SKM-1 treated with dmso at 0.1 percent for 144 hours (cell line): ENCODE data around the gene WDPCP.
"Not testable (repeated sequence)": the region's sequence is repeated elsewhere in the genome, so short reads cannot be mapped to it uniquely, and the experiment has no call there.

Source experiments
- DNase-seq: peaks from one replicate; lab custom pipeline; 2025; ENCODE audit not compliant: unreplicated experiment; lab: John Stamatoyannopoulos, UW

Gene WDPCP

GRCh38 chr2:63378589-63378988 is 209.7 kb downstream of the WDPCP start:
- DNase-seq: no peak

- DNase-seq: no peak
These were observed 213.9 kb downstream of the WDPCP start for GRCh38 chr2:63374341-63374740.

- no peak for DNase-seq
These were observed 215.7 kb downstream of the WDPCP start for GRCh38 chr2:63372549-63372948.

- DNase-seq: no peak
These were observed 219.1 kb downstream of the WDPCP start for GRCh38 chr2:63369146-63369545.

GRCh38 chr2:63364866-63365265 is 223.4 kb downstream of the WDPCP start:
- no peak for DNase-seq

GRCh38 chr2:63357722-63358121 is 230.6 kb downstream of the WDPCP start:
- DNase-seq: not testable (repeated sequence)

- no peak for DNase-seq
These were observed 240.9 kb downstream of the WDPCP start for GRCh38 chr2:63347361-63347760.

- no peak for DNase-seq
These were observed 241.9 kb downstream of the WDPCP start for GRCh38 chr2:63346411-63346810.

GRCh38 chr2:63345285-63345633 is 243.0 kb downstream of the WDPCP start:
- DNase-seq: no peak

- DNase-seq: no peak
These were observed 243.5 kb downstream of the WDPCP start for GRCh38 chr2:63344575-63345284.

- no peak for DNase-seq
These were observed 244.7 kb downstream of the WDPCP start for GRCh38 chr2:63343397-63344109.

GRCh38 chr2:63340443-63340842 is 247.8 kb downstream of the WDPCP start:
- DNase-seq: no peak

- no peak for DNase-seq
These were observed 253.4 kb downstream of the WDPCP start for GRCh38 chr2:63334910-63335309.

- no peak for DNase-seq
These were observed 261.8 kb downstream of the WDPCP start for GRCh38 chr2:63326473-63326872.

GRCh38 chr2:63323662-63324061 is 264.6 kb downstream of the WDPCP start:
- DNase-seq: not testable (repeated sequence)

- not testable (repeated sequence) for DNase-seq
These were observed 266.3 kb downstream of the WDPCP start for GRCh38 chr2:63321973-63322372.

GRCh38 chr2:63320669-63321068 is 267.6 kb downstream of the WDPCP start:
- DNase-seq: no peak

- no peak for DNase-seq
These were observed 277.7 kb downstream of the WDPCP start for GRCh38 chr2:63310614-63311013.

- no peak for DNase-seq
These were observed 286.8 kb downstream of the WDPCP start for GRCh38 chr2:63301481-63301880.

- no peak for DNase-seq
These were observed 287.4 kb downstream of the WDPCP start for GRCh38 chr2:63300835-63301234.

- DNase-seq: no peak
These were observed 300.3 kb downstream of the WDPCP start for GRCh38 chr2:63287956-63288355.

- not testable (repeated sequence) for DNase-seq
These were observed 301.8 kb downstream of the WDPCP start for GRCh38 chr2:63286520-63286919.

GRCh38 chr2:63283273-63283672 is 305.0 kb downstream of the WDPCP start:
- no peak for DNase-seq
